ENCODE results near the gene FGF11. TPM values are rescaled to one million over a fixed set of nuclear protein-coding genes. Genes with fewer than 3 reads are reported as not detected.
A peak's percentile ranks its signal among the peaks of the same experiment; 100 is the strongest.

Gene FGF11
- polyA plus RNA-seq, 2 of the 4 experiments (the other 2 are of a cell fraction), result 1.4 to 1.8 TPM

GRCh38 chr17:7490144-7490543 is 50.8 kb downstream of the FGF11 start (continued):
- TF ChIP-seq ZNF302 (CRISPR knock-in tag; IDR thresholded peaks at IDR 0.05) (no peak), CTCF (IDR thresholded peaks at IDR 0.05) (no peak), CEBPB (IDR thresholded peaks at IDR 0.05) (no peak), HMGXB4 (CRISPR knock-in tag; IDR thresholded peaks at IDR 0.05; ENCODE audit: borderline replicate concordance) (no peak), TFCP2L1 (CRISPR knock-in tag; IDR thresholded peaks at IDR 0.05) (no peak), RCOR1 (IDR thresholded peaks at IDR 0.05; ENCODE audit: low read depth, low read length) (no peak), JUNB (IDR thresholded peaks at IDR 0.05) (no peak), RARB (CRISPR knock-in tag; IDR thresholded peaks at IDR 0.05) (no peak), ESRRA (IDR thresholded peaks at IDR 0.05; ENCODE audit: borderline replicate concordance, low read length) (no peak), HDAC2 (IDR thresholded peaks at IDR 0.05) (no peak)

GRCh38 chr17:7491583-7491982 is 52.3 kb downstream of the FGF11 start:
- H3K9me3 ChIP-seq, result no peaks in the 10 kb centered on the region
- no peak for ATAC-seq
- no peak overlapping the region for H3K27ac ChIP-seq
- TF ChIP-seq ZNF302 (CRISPR knock-in tag; IDR thresholded peaks at IDR 0.05) (no peak), MAZ (IDR thresholded peaks at IDR 0.05; ENCODE audit: borderline replicate concordance, low read depth, low read length) (no peak), TFCP2L1 (CRISPR knock-in tag; IDR thresholded peaks at IDR 0.05) (no peak), GATA3 (IDR thresholded peaks at IDR 0.05; ENCODE audit: borderline replicate concordance) (no peak), E2F6 (IDR thresholded peaks at IDR 0.05; ENCODE audit: borderline replicate concordance, low read depth) (no peak)
- no peak for DNase-seq (ENCODE audit: low read depth in 1 of 2, low spot score in 1 of 2)
- WGBS (ENCODE audit: missing lambda C conversion rate), result 100% methylated on average over 1 of the region's 1 CpG
- peaks cover 29% of the 10 kb centered on the region; the same call in 2 of the 3 replicates for H3K4me1 ChIP-seq
- CTCF ChIA-PET, result interaction anchor here (1.0 to 6.2 kb wide), 6 partner anchors 21 to 139 kb away, joined by 3 to 43 read pairs (median 8); partner anchors contain the start of gene SENP3
- no peak overlapping the region for H3K4me2 ChIP-seq
- POLR2A ChIA-PET, result no interaction called here
- H3K4me3 ChIP-seq, result no peak overlapping the region
- no peak for FAIRE-seq

- CTCF ChIA-PET, result interaction anchor here (0.7 to 6.2 kb wide), 5 partner anchors 10 to 67 kb away, joined by 4 to 43 read pairs (median 12); partner anchors contain the start of gene SENP3
Measured at GRCh38 chr17:7493941-7494340, 54.6 kb downstream of the FGF11 start.

More at GRCh38 chr17:7493941-7494340, 54.6 kb downstream of the FGF11 start:
- DNase-seq (ENCODE audit: low read depth in 1 of 2, low spot score in 1 of 2) (no peak), FAIRE-seq (peak; percentile 68), ATAC-seq (no peak)
- Histone ChIP-seq H3K9me3 (no peaks in the 10 kb centered on the region), H3K27ac (no peak overlapping the region), H3K4me1 (peaks cover 11% of the 10 kb centered on the region; the same call in 2 of the 3 replicates), H3K4me3 (no peak overlapping the region), H3K4me2 (no peak overlapping the region)
- POLR2A ChIA-PET, result interaction anchor here (0.7 kb wide), 1 partner anchor 10 kb away, joined by 3 read pairs; the partner anchor contains the start of gene POLR2A
- TF ChIP-seq CBX8 (IDR thresholded peaks at IDR 0.05) (no peak), HMGXB4 (CRISPR knock-in tag; IDR thresholded peaks at IDR 0.05; ENCODE audit: borderline replicate concordance) (no peak), PHF8 (IDR thresholded peaks at IDR 0.05; ENCODE audit: borderline replicate concordance, low read depth) (no peak), FOSL2 (IDR thresholded peaks at IDR 0.05) (no peak), FOSL2 (CRISPR knock-in tag; IDR thresholded peaks at IDR 0.05) (no peak), GATA3 (IDR thresholded peaks at IDR 0.05; ENCODE audit: borderline replicate concordance) (no peak), SREBF2 (IDR thresholded peaks at IDR 0.05) (no peak), FOXS1 (CRISPR knock-in tag; IDR thresholded peaks at IDR 0.05) (no peak), PBX3 (IDR thresholded peaks at IDR 0.05) (no peak), RFX5 (IDR thresholded peaks at IDR 0.05) (no peak)
- WGBS (ENCODE audit: missing lambda C conversion rate), result 92% methylated on average over 3 of the region's 3 CpGs
